Measurements from ENCODE around the gene BSN.
A peak's percentile ranks its signal among the peaks of the same experiment; 100 is the strongest.

BSN gene

DNA sequence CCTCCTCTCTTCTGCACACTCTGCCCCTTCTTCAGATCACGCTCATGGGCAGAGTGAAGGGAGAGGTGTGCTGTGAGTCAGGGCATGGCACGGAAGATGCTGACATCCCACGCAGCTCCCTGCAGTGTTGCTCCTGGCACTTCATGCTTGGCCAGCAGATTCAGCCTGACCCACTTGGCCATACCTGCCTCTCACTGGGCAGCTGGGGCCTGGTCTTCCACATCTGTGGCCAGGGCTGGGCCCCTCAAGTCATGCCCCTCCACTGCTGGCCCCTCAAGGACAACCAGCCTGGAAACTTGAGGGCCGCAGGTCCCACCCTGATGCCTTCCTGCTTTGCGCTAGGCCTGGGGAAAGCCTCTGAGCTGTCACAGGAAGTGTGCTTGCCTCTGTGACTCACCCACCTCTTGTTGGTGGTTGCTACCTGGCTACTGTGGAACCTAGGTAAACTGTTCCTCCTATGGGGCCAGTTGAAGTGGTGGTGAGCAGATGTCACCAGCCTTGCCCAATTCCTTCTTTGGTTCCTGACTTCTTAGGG is 48.7 kb downstream of the BSN start:
- DNase-seq = no peak

DNA sequence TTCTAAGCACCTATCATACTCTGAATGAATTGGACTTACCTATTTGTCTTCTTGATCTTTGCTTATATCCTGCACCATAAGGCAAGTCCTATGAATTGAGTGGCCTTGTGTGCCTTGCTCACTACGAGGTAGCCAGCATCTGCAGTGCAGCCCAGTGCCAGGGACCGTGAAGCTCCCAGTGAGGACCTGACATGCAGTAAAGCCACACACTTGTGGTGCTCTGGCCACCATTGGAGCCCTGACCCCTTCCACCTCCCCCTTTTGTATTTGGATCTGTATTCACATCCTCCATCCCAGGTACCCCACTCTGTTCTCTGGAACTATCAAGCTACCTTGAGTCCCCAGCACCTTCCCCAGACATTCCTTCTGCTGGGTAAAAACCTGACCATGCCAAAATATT is 52.1 kb downstream of the BSN start:
- DNase-seq = no peak

DNA sequence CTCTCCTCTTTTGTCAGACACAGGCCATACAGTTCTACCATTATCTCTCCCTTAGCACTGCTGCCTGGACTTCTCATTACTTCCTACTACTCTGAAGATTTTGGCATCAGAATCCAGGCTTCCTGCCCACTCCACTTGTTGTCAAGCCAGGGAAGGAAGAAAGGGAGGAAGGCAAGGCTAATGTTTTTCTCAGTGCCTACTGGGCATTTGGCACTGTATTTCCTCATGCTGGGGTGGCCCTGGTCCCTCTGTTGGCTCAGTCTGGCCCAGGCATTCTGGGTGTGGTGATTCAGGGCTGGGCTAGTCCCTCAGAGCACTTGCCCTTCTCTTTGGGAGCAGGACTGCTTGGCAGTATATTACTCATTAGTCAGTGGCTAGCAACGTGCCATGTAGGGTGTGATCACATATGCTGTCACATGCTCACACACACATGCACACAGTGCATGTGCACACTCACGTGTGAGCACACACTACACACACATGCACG is 52.9 kb downstream of the BSN start:
- no peak for DNase-seq

GRCh38 chr3:49607796-49608195 is 53.5 kb downstream of the BSN start:
- DNase-seq = no peak

DNA sequence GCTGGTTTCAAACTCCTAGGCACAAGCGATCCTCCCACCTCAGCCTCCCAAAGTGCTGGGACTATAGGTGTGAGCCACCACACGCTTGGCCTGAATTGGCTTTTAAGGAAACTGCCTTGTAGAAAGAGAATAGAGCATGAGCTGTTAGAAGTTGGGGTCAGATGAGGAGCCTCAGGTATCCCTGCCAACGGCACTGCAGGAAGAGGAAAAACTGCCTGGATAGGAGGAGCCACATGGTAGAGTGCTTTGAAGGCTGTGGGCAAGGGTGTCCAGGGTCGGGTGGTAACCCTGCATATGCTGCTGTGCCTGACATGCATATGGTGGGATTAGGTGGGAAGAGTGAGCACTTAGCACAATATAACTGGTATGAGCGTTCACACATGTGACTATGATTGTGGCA is 55.0 kb downstream of the BSN start:
- no peak for DNase-seq

GRCh38 chr3:49609815-49610214 is 55.5 kb downstream of the BSN start:
- DNase-seq = no peak

DNA sequence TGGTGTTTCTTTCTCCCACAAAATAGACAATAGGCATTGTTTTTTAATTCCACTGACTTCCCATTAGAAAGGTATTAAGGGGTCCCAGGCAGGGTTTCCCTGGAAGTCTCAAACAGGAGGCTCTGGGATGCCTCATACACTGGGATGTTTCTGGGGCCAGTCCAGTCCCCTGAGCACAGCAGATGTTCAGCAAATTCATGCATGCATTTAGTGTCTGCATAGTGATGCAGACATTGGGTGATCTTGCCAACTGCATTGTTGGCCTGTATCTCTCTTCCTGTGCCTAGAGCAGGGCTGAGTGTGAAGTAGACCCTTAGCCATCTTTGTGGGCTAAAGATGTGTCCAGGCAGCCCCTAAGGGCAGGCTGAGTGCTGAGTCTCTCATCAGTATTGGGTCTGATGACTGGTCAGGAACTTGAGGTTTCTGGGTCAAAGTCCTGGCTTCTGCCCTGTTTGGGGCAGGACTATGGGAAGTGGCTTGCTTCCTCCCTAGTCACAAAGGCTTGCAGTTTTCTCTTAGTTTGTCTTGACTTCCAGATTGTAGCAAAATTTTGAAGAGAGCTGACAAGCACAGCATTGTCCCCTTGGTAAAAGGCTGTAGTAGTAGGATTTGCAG is 56.5 kb downstream of the BSN start:
- DNase-seq = no peak

DNA sequence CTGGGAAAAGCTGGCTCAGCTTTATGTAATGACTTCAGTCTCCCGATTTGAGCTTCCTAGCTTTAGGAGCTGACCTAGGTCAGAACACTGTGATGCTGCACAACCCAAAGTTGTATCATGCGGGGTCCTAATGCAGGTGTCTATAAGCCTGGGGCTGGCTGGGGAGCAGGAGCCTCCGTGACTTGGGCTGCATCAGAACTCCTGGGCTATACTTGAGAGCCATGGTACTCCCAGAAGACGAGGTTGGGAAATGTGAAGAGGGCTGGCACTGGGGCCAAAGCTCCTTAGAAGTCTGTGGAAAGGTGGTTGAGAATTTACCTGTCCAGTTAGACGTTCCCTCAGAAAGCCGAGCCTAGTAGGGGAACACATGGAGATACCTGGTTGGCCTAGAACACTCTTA is 57.0 kb downstream of the BSN start:
- DNase-seq = no peak

GRCh38 chr3:49611719-49612118 is 57.4 kb downstream of the BSN start:
- no peak for DNase-seq

DNA sequence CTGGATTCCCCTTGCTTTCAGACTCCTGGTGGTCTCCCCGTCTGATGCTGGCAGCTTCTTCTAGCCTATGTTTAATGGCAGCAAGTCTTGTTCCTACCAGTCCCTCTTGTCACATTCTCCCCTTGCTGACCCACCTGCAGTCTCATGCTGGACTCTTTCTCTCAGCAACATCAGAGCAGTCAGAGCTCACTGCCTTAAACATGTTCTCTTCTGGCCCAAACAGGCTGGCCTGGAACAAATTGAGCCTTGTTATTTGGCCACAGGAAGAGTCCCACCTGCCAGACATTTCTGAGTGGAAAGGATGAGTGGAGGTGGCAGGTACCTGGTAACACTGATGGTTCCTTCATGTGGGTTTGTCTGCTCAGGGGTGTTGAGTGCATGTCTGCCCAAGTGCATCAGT is 60.7 kb downstream of the BSN start:
- DNase-seq = no peak

- DNase-seq = no peak
These were observed 61.8 kb downstream of the BSN start for GRCh38 chr3:49616061-49616460.

DNA sequence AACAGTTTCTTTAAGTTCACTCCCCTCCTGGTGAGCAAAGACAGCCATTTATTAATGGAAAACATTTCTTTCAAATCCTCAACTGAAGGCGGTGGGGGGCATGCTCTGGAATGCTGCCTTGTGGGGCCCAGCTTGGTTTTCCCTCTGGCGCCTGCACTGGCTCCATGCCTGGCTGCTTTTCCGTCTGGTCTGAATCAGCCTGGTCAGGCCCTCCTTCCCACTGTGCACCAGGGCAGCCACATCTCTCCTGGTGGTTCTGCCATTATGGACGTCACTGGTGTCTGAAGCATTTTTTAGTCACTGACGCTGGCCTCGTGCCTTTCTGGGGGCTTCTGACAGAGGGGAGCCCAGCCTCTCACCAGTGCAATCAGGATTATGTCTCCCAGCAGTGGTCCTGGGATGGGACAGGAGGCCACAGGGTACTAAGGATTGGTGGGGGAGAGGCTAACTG is 62.2 kb downstream of the BSN start:
- no peak for DNase-seq

GRCh38 chr3:49617390-49618013 is 63.2 kb downstream of the BSN start:
- DNase-seq = no peak

DNA sequence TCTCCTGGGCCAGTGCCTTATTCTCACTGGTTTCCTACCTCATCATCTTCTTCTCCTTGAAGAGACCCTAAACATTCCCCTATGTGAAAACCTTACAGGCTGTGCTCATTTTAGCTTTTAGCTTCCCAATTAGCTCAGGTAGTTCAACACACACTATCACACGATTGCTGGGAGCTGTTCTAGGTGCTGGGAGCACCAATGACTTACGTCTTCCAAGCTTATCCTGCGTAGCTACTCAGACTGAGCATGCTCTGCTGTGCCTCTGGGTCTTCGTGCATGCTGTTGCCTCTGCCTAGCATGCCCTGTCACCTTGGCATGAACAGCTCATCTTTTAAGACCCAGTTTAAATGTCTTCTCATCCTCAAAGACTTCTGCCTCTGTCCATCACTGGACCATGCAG is 64.1 kb downstream of the BSN start:
- DNase-seq = no peak

DNA sequence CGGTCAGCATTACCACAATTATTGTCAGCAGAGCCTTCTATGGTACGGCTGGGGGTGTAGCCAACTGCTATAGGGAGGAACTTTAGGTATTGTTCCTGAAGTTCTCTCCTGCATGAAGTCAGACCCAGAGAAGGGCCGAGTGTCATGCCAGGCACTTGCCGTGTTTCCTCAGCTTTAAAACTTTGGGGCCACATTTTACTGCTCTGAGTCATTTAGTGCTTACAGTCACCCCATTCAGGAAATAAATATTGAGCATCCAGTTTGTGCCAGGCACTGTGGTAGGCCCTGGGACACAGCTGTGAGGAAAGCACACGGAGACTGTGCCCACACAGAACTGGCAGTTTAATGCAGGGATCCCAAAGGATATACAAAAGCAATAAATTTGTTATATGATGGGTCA is 65.4 kb downstream of the BSN start:
- DNase-seq = no peak

- no peak for DNase-seq
These were observed 66.5 kb downstream of the BSN start for GRCh38 chr3:49620728-49621127.

DNA sequence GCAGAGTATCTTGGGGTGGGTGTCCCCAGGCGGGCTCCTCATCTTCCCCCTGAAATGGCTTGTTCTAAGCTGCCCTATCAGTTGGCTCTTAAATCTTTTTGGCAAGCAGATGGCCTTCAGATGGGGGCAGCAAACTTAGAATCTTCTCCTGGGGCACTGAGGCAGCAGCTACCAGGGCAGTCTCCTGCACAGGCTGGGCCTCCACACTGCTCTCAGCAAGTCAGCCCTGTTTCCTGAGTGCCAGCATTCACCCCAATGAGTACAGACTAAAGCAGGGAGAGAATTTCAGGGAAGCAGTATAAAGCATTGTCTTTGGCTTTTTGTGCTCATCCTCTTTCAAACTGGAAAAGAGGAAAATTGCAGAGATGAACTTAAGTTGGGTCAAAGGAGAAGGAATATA is 68.8 kb downstream of the BSN start:
- DNase-seq = no peak

DNA sequence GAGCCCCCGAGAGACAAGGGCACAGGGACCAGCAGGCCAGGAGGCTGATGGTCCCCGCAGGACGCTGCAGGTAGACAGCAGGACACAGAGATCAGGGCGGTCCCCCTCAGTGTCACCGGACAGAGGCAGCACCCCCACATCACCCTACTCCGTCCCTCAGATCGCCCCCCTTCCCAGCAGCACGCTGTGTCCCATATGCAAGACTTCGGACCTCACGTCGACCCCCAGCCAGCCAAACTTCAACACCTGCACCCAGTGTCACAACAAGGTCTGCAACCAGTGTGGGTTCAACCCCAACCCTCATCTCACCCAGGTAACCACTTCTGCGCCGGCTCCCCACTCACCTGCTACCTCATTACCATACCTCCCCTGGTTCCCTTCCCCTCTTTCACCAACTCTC is 70.8 kb downstream of the BSN start:
- DNase-seq = no peak

DNA sequence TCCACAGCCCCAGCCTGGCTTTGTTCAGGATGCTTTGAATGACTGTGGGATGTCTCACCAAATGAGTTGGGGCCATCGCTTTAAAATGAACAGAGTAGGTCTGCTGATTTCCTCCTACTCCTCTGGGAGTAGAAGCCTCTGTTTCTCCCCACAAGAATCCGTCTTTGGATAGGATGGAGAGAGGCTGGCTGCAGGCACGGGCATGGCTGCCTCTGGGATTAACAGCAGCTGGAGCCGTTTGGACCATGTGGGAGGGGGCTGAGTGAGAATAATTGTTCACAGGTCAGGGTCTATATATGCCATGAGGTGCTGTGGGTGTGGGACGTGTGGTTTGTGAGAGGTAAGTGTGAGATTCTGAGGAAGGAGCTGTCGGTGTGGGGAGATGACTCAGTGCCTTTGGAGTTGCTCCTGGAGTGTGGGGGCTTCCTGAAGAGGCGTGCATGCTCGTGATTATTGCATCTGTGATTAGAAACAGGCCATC is 71.9 kb downstream of the BSN start:
- DNase-seq = no peak

DNA sequence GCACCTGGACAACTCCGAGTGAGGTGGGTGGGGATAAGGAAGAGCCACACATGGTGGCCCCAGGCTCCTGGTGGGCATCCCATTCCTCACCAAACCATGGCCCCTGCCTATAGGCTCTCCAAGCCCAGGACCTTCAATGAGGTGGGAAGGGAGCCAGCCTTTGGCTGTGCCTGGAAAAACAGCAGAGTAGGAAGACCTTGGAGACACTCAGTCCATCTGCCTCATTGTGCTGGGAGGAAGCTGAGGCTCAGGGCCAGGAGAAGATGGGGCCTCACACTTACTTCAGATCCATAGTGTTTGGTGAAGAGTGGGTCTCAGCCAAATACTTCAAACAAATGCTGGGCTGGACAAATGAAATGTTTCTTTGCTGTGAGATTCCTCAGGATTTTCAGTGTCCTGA is 72.5 kb downstream of the BSN start:
- no peak for DNase-seq

GRCh38 chr3:49627634-49628033 is 73.4 kb downstream of the BSN start:
- no peak for DNase-seq

DNA sequence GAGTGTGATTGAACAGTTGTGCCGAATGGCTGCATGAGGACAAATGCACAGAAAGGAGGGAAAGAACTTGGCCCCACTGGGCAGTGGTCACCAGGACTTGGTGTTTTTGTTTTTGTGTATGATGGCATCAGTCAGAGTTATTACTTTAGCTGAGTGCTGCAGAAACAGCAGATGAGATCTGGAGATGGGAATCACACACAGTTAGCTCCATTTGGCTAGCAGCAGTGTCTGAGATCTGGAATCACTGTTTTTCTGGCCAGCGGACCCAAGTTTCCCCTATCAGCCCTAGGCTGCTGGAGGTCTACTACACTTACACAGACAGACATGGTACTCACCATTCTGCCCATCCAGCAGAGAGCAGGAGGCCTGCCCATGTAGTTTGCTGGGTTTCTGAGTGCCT is 74.0 kb downstream of the BSN start:
- no peak for DNase-seq

DNA sequence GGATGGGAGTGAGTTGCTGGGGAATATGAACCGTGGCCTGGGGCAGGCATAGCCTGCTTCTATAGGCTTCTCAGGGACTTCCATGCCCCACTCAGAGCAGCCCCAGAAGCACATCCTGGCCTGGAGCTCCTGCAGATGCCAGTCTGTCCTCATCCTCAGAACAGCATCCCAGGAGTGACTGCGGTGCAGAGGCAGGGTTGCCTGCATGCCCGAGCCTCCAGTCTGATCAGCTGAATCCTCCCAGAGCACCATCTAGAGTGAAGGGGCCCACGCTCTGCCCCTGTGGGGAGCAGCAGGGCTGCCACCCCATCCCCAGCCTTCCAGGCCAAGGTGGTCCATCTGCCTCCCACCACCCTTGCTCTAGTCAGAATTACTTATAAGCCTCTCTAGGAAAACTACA is 75.2 kb downstream of the BSN start:
- DNase-seq = no peak

- peak in 1 of 2 experiments; percentile 37 for DNase-seq
These were observed 75.6 kb downstream of the BSN start for GRCh38 chr3:49629866-49630265.

DNA sequence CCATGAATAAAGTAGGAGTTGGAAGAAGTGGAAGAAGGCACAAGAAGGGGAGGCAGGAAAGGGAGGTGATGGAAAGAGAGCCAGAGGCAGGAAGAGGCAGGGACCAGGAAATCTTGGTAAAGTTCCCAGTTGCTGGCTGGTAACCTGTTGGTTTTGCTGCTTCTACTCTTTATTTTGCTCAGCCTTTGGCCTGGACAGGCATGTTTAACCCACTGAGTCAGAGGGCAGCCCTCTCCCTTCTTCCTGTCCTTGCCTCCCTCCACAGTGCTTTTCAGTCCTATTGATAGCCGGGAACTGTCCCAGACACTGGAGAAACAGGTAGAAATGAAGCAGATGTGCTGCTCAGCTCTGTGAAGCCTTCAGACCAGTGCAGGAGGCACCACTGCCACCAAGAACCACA is 76.5 kb downstream of the BSN start:
- DNase-seq = no peak
